Upper lobe of left lung (tissue), 6 donors: Measurements from ENCODE around the gene ZFAND6. TPM values are rescaled to one million over a fixed set of nuclear protein-coding genes. Genes with fewer than 3 reads are reported as not detected.

ENCODE experiments used
- ATAC-seq, 2 donors: fragments of 200-7000 bp; cut with Tn5 transposase; one replicate each; pipeline ENCODE4 v1.9.1; 2022; ENCODE audit warnings: mild to moderate bottlenecking in 2 of 2, moderate library complexity in 2 of 2; ENCODE audit not compliant: low FRiP score in 2 of 2
- DNase-seq, 2 donors: peaks; one replicate each; pipeline ENCODE4 v3.0.0-alpha.2; 2019 to 2020
- H3K27ac ChIP-seq, 4 donors: fragments of 200-600 bp; sonication (generic); one replicate each; pipeline ENCODE4 v1.5.1; 2016 to 2019
- H3K27me3 ChIP-seq, 4 donors: fragments of 200-600 bp; sonication (generic); one replicate each; pipeline ENCODE4 v1.5.1; 2017 to 2019
- H3K36me3 ChIP-seq, 4 donors: fragments of 200-600 bp; sonication (generic); one replicate each; pipeline ENCODE4 v1.5.1; 2016 to 2019
- H3K4me1 ChIP-seq, 4 donors: fragments of 200-600 bp; sonication (generic); one replicate each; pipeline ENCODE4 v1.5.1; 2018 to 2019
- H3K4me3 ChIP-seq, 4 donors: fragments of 200-600 bp; sonication (generic); one replicate each; pipeline ENCODE4 v1.5.1; 2017 to 2019; ENCODE audit warnings: mild to moderate bottlenecking in 2 of 4, moderate library complexity in 1 of 4
- H3K9me3 ChIP-seq, 4 donors: fragments of 200-600 bp; sonication (generic); one replicate each; pipeline ENCODE4 v1.5.1; 2018 to 2019
- CTCF ChIP-seq, 6 experiments: fragments of 450-650 bp in 4 of 6; fragments of 200-600 bp in 2 of 6; sonication (generic) in 2 of 6; IDR thresholded peaks; one replicate each; pipeline ENCODE4 v1.5.1; 2016 to 2019; ENCODE audit warnings: antibody characterized with exemption in 6 of 6
- EP300 ChIP-seq, 4 donors: sonication (generic); formaldehyde crosslinking; IDR thresholded peaks; one replicate each; pipeline ENCODE4 v1.5.1; 2017; ENCODE audit warnings: antibody characterized with exemption in 4 of 4, control low read depth in 2 of 4
- POLR2A ChIP-seq, 4 donors: fragments of 450-650 bp; IDR thresholded peaks; one replicate each; pipeline ENCODE4 v1.5.1; 2016 to 2017; ENCODE audit warnings: antibody characterized with exemption in 4 of 4, mild to moderate bottlenecking in 2 of 4
- POLR2AphosphoS5 ChIP-seq, 2 donors: sonication (generic); formaldehyde crosslinking; IDR thresholded peaks; one replicate each; pipeline ENCODE4 v1.5.1; 2017; ENCODE audit warnings: antibody characterized with exemption in 2 of 2
- WGBS, 2 donors: methylation state at CpG; one replicate each; pipeline ENCODE4 v1.1.5; 2017 to 2018; 5-methylcytosine and 5-hydroxymethylcytosine counted together
- total RNA-seq, 6 donors: library from RNA; depleted of rRNA in 4 of 6; stranded (reverse); fragments of >200 nt in 4 of 6; gene quantifications; one replicate each; pipeline versions ENCODE4 v1.1.0 to v1.2.1, GENCODE V29; 2016 to 2021
- donor health status: DM: no; HTN: no; CAD: no; lungs with moderate emphysema.
- donor health status: DM: no; HTN: yes; CAD: no; lungs with severe emphysema.

The ZFAND6 gene
- total RNA-seq, 6 donors from 2014 or later, result 36.7 to 151 (median 70.5) TPM

- no peaks in the 10 kb centered on the region for H3K36me3 ChIP-seq
- TF ChIP-seq CTCF (IDR thresholded peaks at IDR 0.05), result no peak
- no peaks in the 10 kb centered on the region for H3K9me3 ChIP-seq
- H3K27ac ChIP-seq, result no peak overlapping the region
- peaks cover 11 to 21% (median 16%) of the 10 kb centered on the region in 4 donors for H3K4me1 ChIP-seq
- no peak for ATAC-seq
- DNase-seq, result no peak
- H3K27me3 ChIP-seq, result no peaks in the 10 kb centered on the region
- H3K4me3 ChIP-seq, result no peak overlapping the region
Measured at GRCh38 chr15:80110920-80111319, 51.4 kb downstream of the ZFAND6 start.

GRCh38 chr15:80114114-80114513 lies 54.6 kb downstream of the ZFAND6 start:
- 54 to 69% methylated on average over 4 of the region's 4 CpGs for WGBS, 2 donors
- no peak for ATAC-seq
- H3K27ac ChIP-seq, result no peak overlapping the region
- no peak overlapping the region for H3K4me3 ChIP-seq
- DNase-seq, result no peak
- no peak for TF ChIP-seq POLR2AphosphoS5 (IDR thresholded peaks at IDR 0.05)
- TF ChIP-seq POLR2A (IDR thresholded peaks at IDR 0.05), result no peak
- TF ChIP-seq EP300 (IDR thresholded peaks at IDR 0.05), result no peak
- no peak for TF ChIP-seq CTCF (IDR thresholded peaks at IDR 0.05)
- no peaks in the 10 kb centered on the region for H3K9me3 ChIP-seq
- H3K36me3 ChIP-seq, result no peaks in the 10 kb centered on the region
- no peaks in the 10 kb centered on the region for H3K27me3 ChIP-seq
- H3K4me1 ChIP-seq, result peaks cover 3 to 20% (median 12%) of the 10 kb centered on the region in 4 donors

DNA sequence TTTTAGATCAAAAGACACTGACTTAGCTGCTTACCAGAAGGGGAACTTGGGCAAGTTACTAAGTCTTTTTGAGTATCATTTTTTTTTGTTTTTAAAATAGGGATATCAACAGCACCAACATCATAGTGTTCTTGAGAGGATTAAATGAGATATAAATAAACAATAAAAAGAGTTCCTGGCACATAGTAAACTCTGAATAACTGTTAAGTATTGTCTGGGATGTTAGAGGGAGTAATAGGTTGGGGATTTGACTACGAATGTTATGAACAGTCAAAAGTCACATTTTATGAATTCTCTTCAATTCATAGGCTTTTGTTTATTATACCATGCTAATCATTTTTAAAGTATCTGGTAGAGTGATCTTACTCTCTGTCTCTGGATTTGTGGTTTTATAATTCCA lies 55.5 kb downstream of the ZFAND6 start:
- no peak overlapping the region for H3K27ac ChIP-seq
- DNase-seq, result no peak
- H3K4me3 ChIP-seq, result no peak overlapping the region
- WGBS, 2 donors, result 74 to 84% methylated on average over 1 of the region's 1 CpG
- no peaks in the 10 kb centered on the region for H3K27me3 ChIP-seq
- ATAC-seq, result no peak
- no peaks in the 10 kb centered on the region for H3K9me3 ChIP-seq
- TF ChIP-seq POLR2A (IDR thresholded peaks at IDR 0.05) (no peak), POLR2AphosphoS5 (IDR thresholded peaks at IDR 0.05) (no peak), CTCF (IDR thresholded peaks at IDR 0.05) (no peak), EP300 (IDR thresholded peaks at IDR 0.05) (no peak)
- H3K36me3 ChIP-seq, result no peaks in the 10 kb centered on the region
- peaks cover 3 to 20% (median 12%) of the 10 kb centered on the region in 4 donors for H3K4me1 ChIP-seq

DNA sequence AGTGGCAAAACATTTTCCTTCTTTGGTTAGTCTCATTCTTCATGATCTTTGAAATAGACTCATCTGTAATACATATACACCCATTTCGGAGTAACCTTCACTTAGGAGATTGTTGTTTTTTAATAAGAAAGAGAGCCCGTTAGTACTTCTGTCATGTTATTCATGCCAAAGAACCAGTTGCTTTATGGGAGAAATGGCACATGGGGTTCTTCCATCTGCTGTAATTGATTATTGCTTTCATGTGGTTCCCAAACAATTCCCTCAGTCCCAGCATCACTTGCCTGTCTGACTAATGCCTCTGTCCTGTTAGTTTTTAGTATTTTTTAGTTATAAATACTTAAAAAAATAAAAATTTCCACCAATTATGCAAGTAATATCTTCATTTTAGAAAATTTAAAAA lies 59.5 kb downstream of the ZFAND6 start:
- H3K4me1 ChIP-seq, result peaks cover 3 to 14% (median 9%) of the 10 kb centered on the region in 4 donors
- H3K9me3 ChIP-seq, result no peaks in the 10 kb centered on the region
- H3K36me3 ChIP-seq, result peaks cover 0 to 24% (median 4%) of the 10 kb centered on the region in 4 donors
- no peak overlapping the region for H3K27ac ChIP-seq
- DNase-seq (no peak), ATAC-seq (no peak)
- TF ChIP-seq POLR2AphosphoS5 (IDR thresholded peaks at IDR 0.05) (no peak), POLR2A (IDR thresholded peaks at IDR 0.05) (no peak), CTCF (IDR thresholded peaks at IDR 0.05) (no peak), EP300 (IDR thresholded peaks at IDR 0.05) (no peak)
- no peak overlapping the region for H3K4me3 ChIP-seq
- WGBS, 2 donors, result 95 to 97% methylated on average over 2 of the region's 2 CpGs
- H3K27me3 ChIP-seq, result no peaks in the 10 kb centered on the region

- H3K4me3 ChIP-seq, result no peak overlapping the region
- WGBS, 2 donors, result 84 to 87% methylated on average over 1 of the region's 1 CpG
- ATAC-seq (no peak), DNase-seq (no peak)
- H3K36me3 ChIP-seq, result peaks cover 0 to 32% (median 7%) of the 10 kb centered on the region in 4 donors
- no peaks in the 10 kb centered on the region for H3K9me3 ChIP-seq
- H3K27me3 ChIP-seq, result no peaks in the 10 kb centered on the region
- peaks cover 0 to 7% (median 2%) of the 10 kb centered on the region in 4 donors for H3K4me1 ChIP-seq
- TF ChIP-seq POLR2AphosphoS5 (IDR thresholded peaks at IDR 0.05), result no peak
- TF ChIP-seq POLR2A (IDR thresholded peaks at IDR 0.05), result no peak
- no peak for TF ChIP-seq EP300 (IDR thresholded peaks at IDR 0.05)
- TF ChIP-seq CTCF (IDR thresholded peaks at IDR 0.05), result no peak
- H3K27ac ChIP-seq, result no peak overlapping the region
Measured at GRCh38 chr15:80120636-80121035, 61.2 kb downstream of the ZFAND6 start.
